GM12878 (cell line): ENCODE measurements around the gene PPP1R14B. TPM values are rescaled to one million over a fixed set of nuclear protein-coding genes. Genes with fewer than 3 reads are reported as not detected.

Source experiments
- CREM ChIP-seq: IDR thresholded peaks from 2 replicates; pipeline ENCODE4 v1.6.1; 2014; ENCODE audit warnings: antibody characterized with exemption, low read depth
- GABPA ChIP-seq: IDR thresholded peaks from 2 replicates; pipeline ENCODE4 v1.6.1; 2014; ENCODE audit warnings: antibody characterized with exemption, low read depth, mild to moderate bottlenecking, inconsistent platforms
- GATAD2B ChIP-seq: fragments of 450-650 bp; conservative IDR thresholded peaks from 2 replicates; pipeline ENCODE4 v1.6.1; 2017; ENCODE audit warnings: low read depth, mild to moderate bottlenecking, moderate library complexity
- HDGF ChIP-seq: fragments of 450-650 bp; IDR thresholded peaks from 2 replicates; pipeline ENCODE4 v1.6.1; 2016; ENCODE audit warnings: antibody characterized with exemption
- KAT2A ChIP-seq: conservative IDR thresholded peaks from 2 replicates; pipeline ENCODE4 v1.6.1; 2011; ENCODE audit warnings: low read depth, low read length; ENCODE audit not compliant: control insufficient read depth
- NFXL1 ChIP-seq: fragments of 450-650 bp; IDR thresholded peaks from 2 replicates; pipeline ENCODE4 v1.6.1; 2017; ENCODE audit warnings: antibody characterized with exemption, mild to moderate bottlenecking, borderline replicate concordance
- POLR2A ChIP-seq: IDR thresholded peaks from 2 replicates; pipeline ENCODE4 v1.6.1; 2011; ENCODE audit warnings: low read depth, mild to moderate bottlenecking, low read length
- RBBP5 ChIP-seq: fragments of 200-600 bp; sonication (generic); conservative IDR thresholded peaks from 2 replicates; pipeline ENCODE4 v1.6.1; 2016
- SIX5 ChIP-seq: IDR thresholded peaks from 2 replicates; pipeline ENCODE4 v1.6.1; 2011; ENCODE audit warnings: mild to moderate bottlenecking, low read depth, low read length, moderate library complexity; ENCODE audit not compliant: severe bottlenecking
- SMAD1 ChIP-seq: fragments of 450-650 bp; IDR thresholded peaks from 2 replicates; pipeline ENCODE4 v1.6.1; 2018; ENCODE audit warnings: mild to moderate bottlenecking, low read depth; ENCODE audit not compliant: partially characterized antibody
- SREBF2 ChIP-seq: IDR thresholded peaks from 2 replicates; pipeline ENCODE4 v1.6.1; 2012; ENCODE audit warnings: mild to moderate bottlenecking, low read length
- ZBTB4 ChIP-seq: fragments of 450-650 bp; formaldehyde crosslinking; IDR thresholded peaks from 2 replicates; pipeline ENCODE4 v1.4.0; 2022; ENCODE audit warnings: mild to moderate bottlenecking, moderate library complexity
- ZNF207 ChIP-seq: fragments of 450-650 bp; IDR thresholded peaks from 2 replicates; pipeline ENCODE4 v1.6.1; 2014; ENCODE audit warnings: antibody characterized with exemption, mild to moderate bottlenecking, borderline replicate concordance
- ZNF384 ChIP-seq: IDR thresholded peaks from 2 replicates; pipeline ENCODE4 v1.6.1; 2012; ENCODE audit warnings: low read depth, mild to moderate bottlenecking, low read length, improper control_type of control experiment, borderline replicate concordance
- ZNF622 ChIP-seq: fragments of 450-650 bp; IDR thresholded peaks from 2 replicates; pipeline ENCODE4 v1.6.1; 2017; ENCODE audit warnings: mild to moderate bottlenecking, inconsistent platforms
- polyA plus RNA-seq, 11 experiments: library from polyadenylated mRNA; depleted of rRNA in 4 of 11; unstranded in 6 of 11; stranded (reverse) in 5 of 11; fragments of >200 nt; fragmentation: Nextera tagmentation in 4 of 11; fragmentation: Illumina TruSeq in 1 of 11; extraction: Ambion mirVana in 4 of 11; extraction: Trizol in 1 of 11; gene quantifications; 1 replicate in 1 of 11; 2 replicates in 10 of 11; pipeline versions ENCODE4 v1.2.1 to v1.2.3, GENCODE V29; 2011 to 2016; ENCODE audit warnings: inconsistent platforms in 2 of 11, missing spikeins in 2 of 11, low read depth in 1 of 11
- total RNA-seq, 4 experiments: library from RNA; depleted of rRNA in 3 of 4; stranded (reverse); fragments of >200 nt in 3 of 4; fragmentation: Illumina TruSeq in 1 of 4; extraction: Trizol in 1 of 4; gene quantifications; 2 replicates each; pipeline versions ENCODE4 v1.2.1 to v1.2.3, GENCODE V29; 2013 to 2021
- TF ChIP-seq, protein P1 (sequence below): fragments of 450-650 bp; IDR thresholded peaks from 2 replicates; pipeline ENCODE4 v1.6.1; 2017; ENCODE audit warnings: mild to moderate bottlenecking, moderate library complexity
- TF ChIP-seq, protein P2 (sequence below): fragments of 450-650 bp; IDR thresholded peaks from 2 replicates; pipeline ENCODE4 v1.6.1; 2017; ENCODE audit warnings: mild to moderate bottlenecking, moderate library complexity

PPP1R14B gene
- total and polyA plus RNA-seq, 10 of the 15 experiments (the other 5 are each of a cell fraction or from before 2014, with no cell fraction given) = 8.4 to 283 (median 124) TPM

DNA sequence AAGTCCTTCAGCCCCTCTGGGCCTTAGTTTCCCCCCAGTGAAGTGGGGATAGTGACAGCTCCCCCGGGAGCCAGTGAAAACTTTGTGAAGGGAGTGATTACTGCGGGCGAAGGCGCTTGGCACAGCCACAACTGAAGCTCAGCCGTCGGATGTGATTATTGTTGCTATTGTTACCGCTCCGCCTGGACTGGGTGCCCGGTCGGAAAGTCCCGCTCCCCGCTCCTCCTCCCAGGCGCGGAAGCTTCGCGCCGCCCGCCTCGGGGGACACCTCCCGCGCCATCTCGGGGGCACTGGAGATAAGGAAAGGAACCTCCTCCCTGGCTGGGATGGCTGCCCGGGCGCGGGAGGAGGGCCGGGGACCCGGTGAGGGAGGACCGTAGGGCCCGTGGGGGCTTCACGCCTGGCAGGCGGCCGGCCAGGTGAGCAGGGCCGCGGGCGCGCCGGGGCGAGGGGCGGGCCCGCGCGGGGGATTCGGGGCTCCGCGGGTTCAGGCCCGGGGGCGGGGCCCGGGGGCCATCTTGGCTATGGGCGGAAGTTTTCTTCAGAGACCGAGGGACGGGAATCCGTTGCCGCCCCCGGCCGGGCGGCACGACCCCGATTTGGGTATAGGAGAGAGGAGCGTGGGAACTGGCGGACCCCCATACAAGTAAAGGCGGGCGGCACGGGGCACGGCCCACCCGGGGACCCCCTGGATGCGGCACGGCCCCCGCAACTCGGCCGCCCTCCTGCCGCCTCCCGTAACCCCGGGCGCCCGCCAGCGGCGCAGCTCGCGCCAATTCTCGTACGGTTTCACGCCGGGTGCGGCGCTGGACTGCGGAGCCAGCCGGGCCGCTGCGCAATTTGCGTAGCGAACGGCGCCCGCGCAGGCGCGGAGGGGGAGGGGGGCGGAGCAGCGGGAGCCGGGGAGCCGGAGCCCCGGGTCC is 38.5 kb upstream of the PPP1R14B start, which contains the start of gene GPR137 (continued):
- TF ChIP-seq NFXL1 = no peak
- TF ChIP-seq GABPA = no peak; the same call in 1 of the 2 replicates
- no peak for TF ChIP-seq SREBF2
- TF ChIP-seq ZNF622 = no peak
- TF ChIP-seq SIX5 = peak; percentile 73
- TF ChIP-seq ZBTB4 = no peak
- TF ChIP-seq RBBP5 = no peak
- TF ChIP-seq, protein P1, sequence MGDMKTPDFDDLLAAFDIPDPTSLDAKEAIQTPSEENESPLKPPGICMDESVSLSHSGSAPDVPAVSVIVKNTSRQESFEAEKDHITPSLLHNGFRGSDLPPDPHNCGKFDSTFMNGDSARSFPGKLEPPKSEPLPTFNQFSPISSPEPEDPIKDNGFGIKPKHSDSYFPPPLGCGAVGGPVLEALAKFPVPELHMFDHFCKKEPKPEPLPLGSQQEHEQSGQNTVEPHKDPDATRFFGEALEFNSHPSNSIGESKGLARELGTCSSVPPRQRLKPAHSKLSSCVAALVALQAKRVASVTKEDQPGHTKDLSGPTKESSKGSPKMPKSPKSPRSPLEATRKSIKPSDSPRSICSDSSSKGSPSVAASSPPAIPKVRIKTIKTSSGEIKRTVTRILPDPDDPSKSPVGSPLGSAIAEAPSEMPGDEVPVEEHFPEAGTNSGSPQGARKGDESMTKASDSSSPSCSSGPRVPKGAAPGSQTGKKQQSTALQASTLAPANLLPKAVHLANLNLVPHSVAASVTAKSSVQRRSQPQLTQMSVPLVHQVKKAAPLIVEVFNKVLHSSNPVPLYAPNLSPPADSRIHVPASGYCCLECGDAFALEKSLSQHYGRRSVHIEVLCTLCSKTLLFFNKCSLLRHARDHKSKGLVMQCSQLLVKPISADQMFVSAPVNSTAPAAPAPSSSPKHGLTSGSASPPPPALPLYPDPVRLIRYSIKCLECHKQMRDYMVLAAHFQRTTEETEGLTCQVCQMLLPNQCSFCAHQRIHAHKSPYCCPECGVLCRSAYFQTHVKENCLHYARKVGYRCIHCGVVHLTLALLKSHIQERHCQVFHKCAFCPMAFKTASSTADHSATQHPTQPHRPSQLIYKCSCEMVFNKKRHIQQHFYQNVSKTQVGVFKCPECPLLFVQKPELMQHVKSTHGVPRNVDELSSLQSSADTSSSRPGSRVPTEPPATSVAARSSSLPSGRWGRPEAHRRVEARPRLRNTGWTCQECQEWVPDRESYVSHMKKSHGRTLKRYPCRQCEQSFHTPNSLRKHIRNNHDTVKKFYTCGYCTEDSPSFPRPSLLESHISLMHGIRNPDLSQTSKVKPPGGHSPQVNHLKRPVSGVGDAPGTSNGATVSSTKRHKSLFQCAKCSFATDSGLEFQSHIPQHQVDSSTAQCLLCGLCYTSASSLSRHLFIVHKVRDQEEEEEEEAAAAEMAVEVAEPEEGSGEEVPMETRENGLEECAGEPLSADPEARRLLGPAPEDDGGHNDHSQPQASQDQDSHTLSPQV = no peak
- no peak for TF ChIP-seq HDGF
- peak; percentile 94 for TF ChIP-seq GATAD2B
- TF ChIP-seq, protein P2, sequence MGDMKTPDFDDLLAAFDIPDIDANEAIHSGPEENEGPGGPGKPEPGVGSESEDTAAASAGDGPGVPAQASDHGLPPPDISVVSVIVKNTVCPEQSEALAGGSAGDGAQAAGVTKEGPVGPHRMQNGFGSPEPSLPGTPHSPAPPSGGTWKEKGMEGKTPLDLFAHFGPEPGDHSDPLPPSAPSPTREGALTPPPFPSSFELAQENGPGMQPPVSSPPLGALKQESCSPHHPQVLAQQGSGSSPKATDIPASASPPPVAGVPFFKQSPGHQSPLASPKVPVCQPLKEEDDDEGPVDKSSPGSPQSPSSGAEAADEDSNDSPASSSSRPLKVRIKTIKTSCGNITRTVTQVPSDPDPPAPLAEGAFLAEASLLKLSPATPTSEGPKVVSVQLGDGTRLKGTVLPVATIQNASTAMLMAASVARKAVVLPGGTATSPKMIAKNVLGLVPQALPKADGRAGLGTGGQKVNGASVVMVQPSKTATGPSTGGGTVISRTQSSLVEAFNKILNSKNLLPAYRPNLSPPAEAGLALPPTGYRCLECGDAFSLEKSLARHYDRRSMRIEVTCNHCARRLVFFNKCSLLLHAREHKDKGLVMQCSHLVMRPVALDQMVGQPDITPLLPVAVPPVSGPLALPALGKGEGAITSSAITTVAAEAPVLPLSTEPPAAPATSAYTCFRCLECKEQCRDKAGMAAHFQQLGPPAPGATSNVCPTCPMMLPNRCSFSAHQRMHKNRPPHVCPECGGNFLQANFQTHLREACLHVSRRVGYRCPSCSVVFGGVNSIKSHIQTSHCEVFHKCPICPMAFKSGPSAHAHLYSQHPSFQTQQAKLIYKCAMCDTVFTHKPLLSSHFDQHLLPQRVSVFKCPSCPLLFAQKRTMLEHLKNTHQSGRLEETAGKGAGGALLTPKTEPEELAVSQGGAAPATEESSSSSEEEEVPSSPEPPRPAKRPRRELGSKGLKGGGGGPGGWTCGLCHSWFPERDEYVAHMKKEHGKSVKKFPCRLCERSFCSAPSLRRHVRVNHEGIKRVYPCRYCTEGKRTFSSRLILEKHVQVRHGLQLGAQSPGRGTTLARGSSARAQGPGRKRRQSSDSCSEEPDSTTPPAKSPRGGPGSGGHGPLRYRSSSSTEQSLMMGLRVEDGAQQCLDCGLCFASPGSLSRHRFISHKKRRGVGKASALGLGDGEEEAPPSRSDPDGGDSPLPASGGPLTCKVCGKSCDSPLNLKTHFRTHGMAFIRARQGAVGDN = peak; percentile 41; the same call in 1 of the 2 replicates
- TF ChIP-seq ZNF207 = peak; percentile 15; the same call in 1 of the 2 replicates
- TF ChIP-seq ZNF384 = no peak
- TF ChIP-seq CREM = no peak; the same call in 1 of the 2 replicates
- TF ChIP-seq SMAD1 = peak; percentile 41
- TF ChIP-seq KAT2A = no peak
- peak; percentile 63 for TF ChIP-seq POLR2A
